ENCODE measurements around the gene SPDYE6. TPM values are rescaled to one million over a fixed set of nuclear protein-coding genes. Genes with fewer than 3 reads are reported as not detected.
"Not testable (repeated sequence)": the region's sequence is repeated elsewhere in the genome, so short reads cannot be mapped to it uniquely, and the experiment has no call there.

The SPDYE6 gene
- total RNA-seq, result not detected

GRCh38 chr7:102356344-102356743 is at the start of gene SPDYE6:
SPDYE6 (minus strand) TSS chr7:102356444; CDS start chr7:102356023, 421 bp downstream.
- H3K27me3 ChIP-seq; H3K9me3 ChIP-seq; DNase-seq (ENCODE audit: extremely low spot score in 2 of 2); H3K27ac ChIP-seq; H3K4me1 ChIP-seq; intact Hi-C loops (cut with DNase I); H3K36me3 ChIP-seq; H3K4me3 ChIP-seq: not testable (repeated sequence)

- DNase-seq (ENCODE audit: extremely low spot score in 2 of 2); H3K4me1 ChIP-seq; H3K4me3 ChIP-seq; intact Hi-C loops (cut with DNase I); H3K27me3 ChIP-seq; H3K9me3 ChIP-seq; H3K27ac ChIP-seq: not testable (repeated sequence)
- peaks cover 0 to 85% of the 10 kb centered on the region in 2 donors for H3K36me3 ChIP-seq
These were observed 48.6 kb upstream of the SPDYE6 start for GRCh38 chr7:102404862-102405188.

- H3K36me3 ChIP-seq, result peaks cover 0 to 86% of the 10 kb centered on the region in 2 donors
- H3K27ac ChIP-seq, result no peak overlapping the region
- H3K4me3 ChIP-seq, result no peak overlapping the region
- intact Hi-C loops (cut with DNase I), result no loop called here
- TF ChIP-seq POLR2A (IDR thresholded peaks at IDR 0.05) (no peak), POLR2AphosphoS5 (IDR thresholded peaks at IDR 0.05; ENCODE audit: insufficient read depth in 1 of 2, low read depth in 1 of 2) (no peak), CTCF (IDR thresholded peaks at IDR 0.05) (peak in 1 of 3 experiments; percentile 37)
- H3K4me1 ChIP-seq, result no peaks in the 10 kb centered on the region
- no peak for DNase-seq (ENCODE audit: extremely low spot score in 2 of 2)
- H3K9me3 ChIP-seq, result no peaks in the 10 kb centered on the region
- no peaks in the 10 kb centered on the region for H3K27me3 ChIP-seq
These were observed 48.0 kb upstream of the SPDYE6 start for GRCh38 chr7:102404005-102404861.

- Histone ChIP-seq H3K4me1 (no peaks in the 10 kb centered on the region), H3K27ac (no peak overlapping the region), H3K27me3 (no peaks in the 10 kb centered on the region), H3K36me3 (peaks cover 0 to 82% of the 10 kb centered on the region in 2 donors), H3K9me3 (no peaks in the 10 kb centered on the region), H3K4me3 (no peak overlapping the region)
- intact Hi-C loops (cut with DNase I), result no loop called here
- DNase-seq (ENCODE audit: extremely low spot score in 2 of 2), result no peak
- TF ChIP-seq CTCF (IDR thresholded peaks at IDR 0.05) (no peak), POLR2AphosphoS5 (IDR thresholded peaks at IDR 0.05; ENCODE audit: insufficient read depth in 1 of 2, low read depth in 1 of 2) (no peak), POLR2A (IDR thresholded peaks at IDR 0.05) (no peak)
These were observed 47.3 kb upstream of the SPDYE6 start for GRCh38 chr7:102403563-102403962.

- Histone ChIP-seq H3K27ac (no peak overlapping the region), H3K27me3 (no peaks in the 10 kb centered on the region), H3K36me3 (peaks cover 0 to 54% of the 10 kb centered on the region in 2 donors), H3K4me3 (no peak overlapping the region), H3K4me1 (peaks cover 17% of the 10 kb centered on the region), H3K9me3 (no peaks in the 10 kb centered on the region)
- TF ChIP-seq POLR2A (IDR thresholded peaks at IDR 0.05) (no peak), CTCF (IDR thresholded peaks at IDR 0.05) (no peak), POLR2AphosphoS5 (IDR thresholded peaks at IDR 0.05; ENCODE audit: insufficient read depth in 1 of 2, low read depth in 1 of 2) (no peak)
- DNase-seq (ENCODE audit: extremely low spot score in 2 of 2), result no peak
- intact Hi-C loops (cut with DNase I), result no loop called here
These were observed 44.1 kb upstream of the SPDYE6 start for GRCh38 chr7:102400360-102400759.

GRCh38 chr7:102398543-102398942 is 42.3 kb upstream of the SPDYE6 start:
- intact Hi-C loops (cut with DNase I), result no loop called here
- no peak for DNase-seq (ENCODE audit: extremely low spot score in 2 of 2)
- Histone ChIP-seq H3K9me3 (no peaks in the 10 kb centered on the region), H3K4me3 (no peak overlapping the region), H3K4me1 (peaks cover 18% of the 10 kb centered on the region), H3K27me3 (no peaks in the 10 kb centered on the region), H3K27ac (no peak overlapping the region), H3K36me3 (peaks cover 0 to 42% of the 10 kb centered on the region in 2 donors)
- TF ChIP-seq CTCF (IDR thresholded peaks at IDR 0.05), result no peak
- no peak for TF ChIP-seq POLR2AphosphoS5 (IDR thresholded peaks at IDR 0.05; ENCODE audit: insufficient read depth in 1 of 2, low read depth in 1 of 2)
- no peak for TF ChIP-seq POLR2A (IDR thresholded peaks at IDR 0.05)

Measured in vagina (tissue), 2 donors.